GM18909 (cell line): ENCODE data around the gene ZNF677.
"Not testable (repeated sequence)": the region's sequence is repeated elsewhere in the genome, so short reads cannot be mapped to it uniquely, and the experiment has no call there.

ENCODE experiments used
- ATAC-seq: cut with Tn5 transposase; IDR thresholded peaks from one replicate; pipeline ENCODE4 v1.9.1; 2021; ENCODE audit warnings: mild to moderate bottlenecking; ENCODE audit not compliant: unreplicated experiment, poor library complexity

The ZNF677 gene

DNA sequence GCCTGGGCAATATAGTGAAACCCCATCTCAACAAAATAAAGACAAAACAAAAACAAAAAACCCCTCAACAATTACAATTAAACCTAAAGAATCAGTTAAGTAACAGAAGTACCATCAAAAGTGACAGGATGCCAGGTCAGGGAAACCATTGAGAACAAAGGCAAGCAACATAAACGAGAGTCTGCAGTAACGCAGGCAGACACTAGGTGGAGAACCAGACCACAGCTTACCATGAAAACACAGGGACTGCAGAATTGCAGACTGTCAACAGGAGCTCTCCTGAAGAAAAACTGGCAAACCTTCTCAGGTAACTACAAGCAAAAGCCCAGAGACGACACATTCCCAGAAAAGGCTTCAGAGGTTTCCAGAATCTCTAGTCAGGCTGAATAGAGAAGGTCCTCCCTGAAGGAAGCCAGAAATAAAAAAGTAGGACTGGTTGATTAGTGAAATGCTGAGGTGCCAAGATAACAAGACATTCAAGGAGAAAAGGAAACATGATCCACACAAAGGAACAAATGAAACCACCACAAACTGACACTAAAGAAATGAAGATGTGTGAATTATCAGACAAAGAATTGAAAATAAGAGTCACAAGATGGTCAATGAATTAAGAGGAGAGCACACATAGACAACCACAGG lies 59.3 kb downstream of the ZNF677 start:
- no peak for ATAC-seq

DNA sequence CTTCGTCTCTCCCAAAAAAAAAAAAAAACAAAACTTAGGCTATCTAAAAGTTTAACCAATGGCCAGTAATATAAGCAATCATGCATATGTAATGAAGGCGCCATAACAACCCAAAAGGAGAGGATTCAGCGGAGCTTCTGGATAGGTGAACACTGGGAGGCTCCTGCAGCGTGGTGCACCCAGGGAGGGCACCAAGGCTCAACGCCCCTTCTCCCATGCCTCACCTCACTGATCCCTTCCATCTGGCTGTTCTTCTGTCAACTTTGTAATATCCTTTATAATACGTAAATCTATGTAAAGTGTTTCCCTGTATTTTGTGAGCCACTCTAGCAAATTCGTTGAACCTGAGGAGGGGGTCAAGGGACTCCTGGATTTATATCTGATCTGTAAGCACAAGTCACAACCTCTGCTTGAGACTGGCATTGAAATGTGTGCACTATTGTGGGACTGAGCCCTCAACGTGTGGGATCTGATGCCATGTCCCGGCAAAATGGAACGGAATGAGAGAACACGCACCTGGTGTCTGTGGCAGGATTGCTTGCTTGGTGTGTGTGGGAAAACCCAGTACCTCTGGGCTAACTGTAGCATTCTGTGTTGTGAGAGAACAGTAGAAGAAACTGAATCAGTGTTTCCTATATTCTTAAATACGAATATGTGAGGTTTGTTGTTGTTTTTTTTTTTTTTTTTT lies 61.0 kb downstream of the ZNF677 start:
- no peak for ATAC-seq

DNA sequence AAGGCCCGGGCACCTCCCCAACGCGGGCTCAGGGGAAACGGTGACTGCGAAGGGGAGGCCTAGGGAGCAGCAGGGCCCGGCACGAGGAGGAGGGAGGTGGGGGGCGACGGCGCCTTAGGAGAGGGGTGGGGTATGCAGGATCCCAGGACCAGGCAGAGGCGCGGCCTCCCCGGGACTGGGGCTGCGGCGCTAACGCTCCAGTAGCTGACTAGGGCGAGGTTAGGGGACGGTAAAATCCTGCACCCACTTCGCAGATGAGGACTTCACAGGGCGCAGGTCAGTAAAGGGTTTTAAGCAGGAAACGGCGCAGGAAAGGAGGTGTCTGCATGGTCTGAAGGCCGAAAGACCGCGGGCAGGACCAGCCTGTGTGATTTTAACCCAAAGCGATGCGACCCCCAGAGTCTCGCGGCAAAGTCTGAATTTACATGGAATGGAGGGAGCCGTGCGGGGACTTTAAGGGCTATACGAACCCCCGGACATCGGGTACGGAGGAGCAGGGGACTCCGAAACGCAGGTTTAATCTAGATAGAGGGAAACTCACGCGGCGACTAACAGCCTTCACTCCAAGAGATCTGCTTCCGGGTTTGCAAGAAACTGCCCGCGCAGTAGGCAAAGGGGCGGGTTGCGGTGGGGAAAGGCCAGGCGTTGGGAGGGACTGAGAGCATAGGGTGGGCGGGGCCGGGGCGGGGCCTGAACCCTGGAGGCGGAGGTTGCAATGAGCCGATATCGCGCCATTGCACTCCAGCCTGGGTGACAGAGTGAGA lies 61.7 kb downstream of the ZNF677 start, which contains the start of gene ZNF665:
Gene ZNF665, minus strand, starts transcription at position 588 of the 764 bp plus-strand sequence. CDS start 10,460 bp downstream, outside the sequence.
- ATAC-seq, result peak; percentile 67

DNA sequence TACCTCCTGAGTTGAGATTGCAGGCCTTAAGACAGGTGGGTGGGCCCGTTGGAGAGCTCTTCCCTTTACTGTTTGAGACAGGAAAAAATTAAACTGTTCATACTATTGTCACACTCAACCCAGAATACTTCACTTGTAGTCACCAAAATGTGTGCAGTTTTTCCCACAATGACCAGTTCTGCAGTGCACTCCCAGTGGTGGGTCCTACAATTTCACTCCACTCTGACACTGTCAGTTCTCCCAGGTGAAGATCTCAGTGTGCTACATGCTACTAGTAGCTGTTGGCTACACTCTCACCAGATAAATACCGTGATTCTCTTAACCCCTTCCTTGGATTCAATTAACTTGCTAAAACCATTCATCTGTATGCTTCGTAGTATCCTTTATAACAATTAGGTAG lies 64.4 kb downstream of the ZNF677 start:
- no peak for ATAC-seq

GRCh38 chr19:53189691-53190198 lies 64.9 kb downstream of the ZNF677 start:
- not testable (repeated sequence) for ATAC-seq
